Activated naive CD8-positive, alpha-beta T cell treated with anti-CD3 and anti-CD28 coated beads for 36 hours (primary cell): ENCODE data around the gene SERPINA1. TPM values are rescaled to one million over a fixed set of nuclear protein-coding genes. Genes with fewer than 3 reads are reported as not detected.
"Not testable (repeated sequence)": the region's sequence is repeated elsewhere in the genome, so short reads cannot be mapped to it uniquely, and the experiment has no call there.

Experiments used
- DNase-seq: peaks from one replicate; pipeline ENCODE4 v3.0.0; 2021
- H3K27ac Mint-ChIP-seq: one replicate; pipeline ENCODE4 v1.8.0; 2022; ENCODE audit warnings: mild to moderate bottlenecking, moderate library complexity, mixed read lengths
- H3K27me3 Mint-ChIP-seq: one replicate; pipeline ENCODE4 v1.8.0; 2022; ENCODE audit warnings: mild to moderate bottlenecking, mixed read lengths
- H3K36me3 Mint-ChIP-seq: one replicate; pipeline ENCODE4 v1.8.0; 2021; ENCODE audit warnings: mild to moderate bottlenecking, mixed read lengths
- H3K4me1 Mint-ChIP-seq: one replicate; pipeline ENCODE4 v1.8.0; 2021; ENCODE audit warnings: mixed read lengths
- H3K4me3 Mint-ChIP-seq: one replicate; pipeline ENCODE4 v1.8.0; 2022; ENCODE audit warnings: mild to moderate bottlenecking, moderate library complexity, mixed read lengths
- H3K9me3 Mint-ChIP-seq: one replicate; pipeline ENCODE4 v1.8.0; 2022; ENCODE audit warnings: mixed read lengths
- total RNA-seq, 2 experiments: library from RNA; stranded (reverse); gene quantifications; one replicate each; pipeline ENCODE4 v1.2.3, GENCODE V29; 2021

Gene SERPINA1
- total RNA-seq, 2 experiments from 2014 or later = 1.1 to 1.3 TPM

- DNase-seq = no peak
- H3K4me3 Mint-ChIP-seq = no peak overlapping the region
- H3K4me1 Mint-ChIP-seq = no peaks in the 10 kb centered on the region
- no peak overlapping the region for H3K27ac Mint-ChIP-seq
- H3K9me3 Mint-ChIP-seq = no peaks in the 10 kb centered on the region
- H3K36me3 Mint-ChIP-seq = no peaks in the 10 kb centered on the region
- H3K27me3 Mint-ChIP-seq = peaks cover 4% of the 10 kb centered on the region
Observed at GRCh38 chr14:94373708-94374107, 14.7 kb downstream of the SERPINA1 start.

- no peaks in the 10 kb centered on the region for H3K36me3 Mint-ChIP-seq
- H3K4me1 Mint-ChIP-seq = no peaks in the 10 kb centered on the region
- peaks cover 4% of the 10 kb centered on the region for H3K27me3 Mint-ChIP-seq
- DNase-seq = no peak
- no peak overlapping the region for H3K27ac Mint-ChIP-seq
- no peak overlapping the region for H3K4me3 Mint-ChIP-seq
- no peaks in the 10 kb centered on the region for H3K9me3 Mint-ChIP-seq
Observed at GRCh38 chr14:94372021-94372605, 16.3 kb downstream of the SERPINA1 start.

- Mint-ChIP-seq H3K4me3 (no peak overlapping the region), H3K9me3 (no peaks in the 10 kb centered on the region), H3K27me3 (no peaks in the 10 kb centered on the region), H3K27ac (no peak overlapping the region), H3K36me3 (no peaks in the 10 kb centered on the region), H3K4me1 (no peaks in the 10 kb centered on the region)
- no peak for DNase-seq
Observed at GRCh38 chr14:94370524-94370910, 17.9 kb downstream of the SERPINA1 start.

GRCh38 chr14:94369766-94370523 lies 18.5 kb downstream of the SERPINA1 start:
- not testable (repeated sequence) for DNase-seq, H3K4me3 Mint-ChIP-seq

GRCh38 chr14:94368956-94369355 lies 19.4 kb downstream of the SERPINA1 start:
- Mint-ChIP-seq H3K36me3 (no peaks in the 10 kb centered on the region), H3K27me3 (no peaks in the 10 kb centered on the region), H3K9me3 (no peaks in the 10 kb centered on the region), H3K4me3 (no peak overlapping the region), H3K27ac (no peak overlapping the region), H3K4me1 (no peaks in the 10 kb centered on the region)
- no peak for DNase-seq

More at GRCh38 chr14:94369766-94370523, 18.5 kb downstream of the SERPINA1 start:
- H3K9me3 Mint-ChIP-seq, H3K4me1 Mint-ChIP-seq, H3K27me3 Mint-ChIP-seq, H3K36me3 Mint-ChIP-seq, H3K27ac Mint-ChIP-seq: not testable (repeated sequence)

- Mint-ChIP-seq H3K4me3 (no peak overlapping the region), H3K27me3 (no peaks in the 10 kb centered on the region), H3K27ac (no peak overlapping the region), H3K9me3 (no peaks in the 10 kb centered on the region), H3K36me3 (no peaks in the 10 kb centered on the region), H3K4me1 (no peaks in the 10 kb centered on the region)
- DNase-seq = no peak
Observed at GRCh38 chr14:94368243-94368590, 20.2 kb downstream of the SERPINA1 start.

GRCh38 chr14:94367347-94368242 lies 20.8 kb downstream of the SERPINA1 start:
- Mint-ChIP-seq H3K9me3 (no peaks in the 10 kb centered on the region), H3K27me3 (peaks cover under 1% of the 10 kb centered on the region), H3K4me1 (no peaks in the 10 kb centered on the region), H3K36me3 (no peaks in the 10 kb centered on the region), H3K4me3 (no peak overlapping the region), H3K27ac (no peak overlapping the region)
- DNase-seq = no peak

GRCh38 chr14:94366146-94366915 lies 22.1 kb downstream of the SERPINA1 start, which contains the start of gene SERPINA2:
Gene SERPINA2 (minus strand): TSS chr14:94366698.
- H3K9me3 Mint-ChIP-seq = no peaks in the 10 kb centered on the region
- DNase-seq = no peak
- H3K4me1 Mint-ChIP-seq = no peaks in the 10 kb centered on the region
- H3K4me3 Mint-ChIP-seq = no peak within 1 kb of the TSS
- H3K27ac Mint-ChIP-seq = no peak within 1 kb of the TSS
- peaks cover 6% of the 10 kb centered on the region for H3K27me3 Mint-ChIP-seq
- H3K36me3 Mint-ChIP-seq = no peaks in the 10 kb centered on the region

- no peaks in the 10 kb centered on the region for H3K4me1 Mint-ChIP-seq
- no peaks in the 10 kb centered on the region for H3K9me3 Mint-ChIP-seq
Observed at GRCh38 chr14:94365624-94366023, 22.8 kb downstream of the SERPINA1 start.

GRCh38 chr14:94364964-94365363 lies 23.4 kb downstream of the SERPINA1 start:
- H3K9me3 Mint-ChIP-seq = no peaks in the 10 kb centered on the region
- no peak overlapping the region for H3K27ac Mint-ChIP-seq
- no peaks in the 10 kb centered on the region for H3K36me3 Mint-ChIP-seq
- DNase-seq = no peak
- peaks cover 10% of the 10 kb centered on the region for H3K27me3 Mint-ChIP-seq
- no peaks in the 10 kb centered on the region for H3K4me1 Mint-ChIP-seq
- no peak overlapping the region for H3K4me3 Mint-ChIP-seq

More at GRCh38 chr14:94365624-94366023, 22.8 kb downstream of the SERPINA1 start:
- no peak overlapping the region for H3K27ac Mint-ChIP-seq
- H3K36me3 Mint-ChIP-seq = no peaks in the 10 kb centered on the region
- DNase-seq = no peak
- H3K4me3 Mint-ChIP-seq = no peak overlapping the region
- H3K27me3 Mint-ChIP-seq = peaks cover 6% of the 10 kb centered on the region

GRCh38 chr14:94364037-94364436 lies 24.4 kb downstream of the SERPINA1 start:
- no peak overlapping the region for H3K27ac Mint-ChIP-seq
- H3K27me3 Mint-ChIP-seq = peaks cover 13% of the 10 kb centered on the region
- no peaks in the 10 kb centered on the region for H3K36me3 Mint-ChIP-seq
- DNase-seq = no peak
- no peaks in the 10 kb centered on the region for H3K4me1 Mint-ChIP-seq
- H3K9me3 Mint-ChIP-seq = no peaks in the 10 kb centered on the region
- H3K4me3 Mint-ChIP-seq = no peak overlapping the region

GRCh38 chr14:94363151-94363624 lies 25.2 kb downstream of the SERPINA1 start:
- Mint-ChIP-seq H3K4me3 (no peak overlapping the region), H3K27me3 (peaks cover 18% of the 10 kb centered on the region), H3K36me3 (no peaks in the 10 kb centered on the region), H3K9me3 (no peaks in the 10 kb centered on the region), H3K4me1 (no peaks in the 10 kb centered on the region), H3K27ac (no peak overlapping the region)
- no peak for DNase-seq

- no peaks in the 10 kb centered on the region for H3K9me3 Mint-ChIP-seq
- H3K4me1 Mint-ChIP-seq = no peaks in the 10 kb centered on the region
- no peak overlapping the region for H3K4me3 Mint-ChIP-seq
- no peak overlapping the region for H3K27ac Mint-ChIP-seq
- no peak for DNase-seq
- H3K27me3 Mint-ChIP-seq = peaks cover 23% of the 10 kb centered on the region
- H3K36me3 Mint-ChIP-seq = no peaks in the 10 kb centered on the region
Observed at GRCh38 chr14:94362614-94363133, 25.7 kb downstream of the SERPINA1 start.

- Mint-ChIP-seq H3K27me3 (peaks cover 25% of the 10 kb centered on the region), H3K9me3 (no peaks in the 10 kb centered on the region), H3K4me3 (no peak overlapping the region), H3K4me1 (no peaks in the 10 kb centered on the region), H3K36me3 (no peaks in the 10 kb centered on the region), H3K27ac (no peak overlapping the region)
- DNase-seq = no peak
Observed at GRCh38 chr14:94361682-94362081, 26.7 kb downstream of the SERPINA1 start.
